DMS153 (cell line): ENCODE data around the gene MYCBPAP.

Source experiments
- DNase-seq: peaks from one replicate; lab custom pipeline; 2025; lab: John Stamatoyannopoulos, UW

The MYCBPAP gene

GRCh38 chr17:50507871-50508572, at the start of gene MYCBPAP:
TSS of gene MYCBPAP (plus strand) at chr17:50508439. CDS start at chr17:50508675, 236 bp downstream.
- DNase-seq: peak; percentile 35

GRCh38 chr17:50458701-50459676, 49.2 kb upstream of the MYCBPAP start:
- peak; percentile 70 for DNase-seq

- DNase-seq: no peak
Observed at GRCh38 chr17:50459756-50460155, 48.5 kb upstream of the MYCBPAP start.

GRCh38 chr17:50460831-50461526, 47.3 kb upstream of the MYCBPAP start:
- DNase-seq: no peak

- DNase-seq: no peak
Observed at GRCh38 chr17:50461550-50462132, 46.6 kb upstream of the MYCBPAP start.

GRCh38 chr17:50462446-50462845, 45.8 kb upstream of the MYCBPAP start:
- no peak for DNase-seq

GRCh38 chr17:50464121-50464520, 44.1 kb upstream of the MYCBPAP start:
- DNase-seq: no peak

GRCh38 chr17:50464736-50465135, 43.5 kb upstream of the MYCBPAP start:
- DNase-seq: no peak

- DNase-seq: no peak
Observed at GRCh38 chr17:50465171-50465570, 43.1 kb upstream of the MYCBPAP start.

- DNase-seq: no peak
Observed at GRCh38 chr17:50465635-50466034, 42.6 kb upstream of the MYCBPAP start.

GRCh38 chr17:50466371-50467113, 41.7 kb upstream of the MYCBPAP start:
- DNase-seq: no peak

- DNase-seq: no peak
Observed at GRCh38 chr17:50467114-50467854, 41.0 kb upstream of the MYCBPAP start.

- no peak for DNase-seq
Observed at GRCh38 chr17:50467855-50468303, 40.4 kb upstream of the MYCBPAP start.

GRCh38 chr17:50468304-50469207, 39.7 kb upstream of the MYCBPAP start, which contains the start of gene CHAD:
TSS of gene CHAD (minus strand) at chr17:50468880. CDS start at chr17:50468813, 67 bp downstream.
- no peak for DNase-seq

- no peak for DNase-seq
Observed at GRCh38 chr17:50469208-50469605, 39.0 kb upstream of the MYCBPAP start.

- DNase-seq: no peak
Observed at GRCh38 chr17:50469671-50470305, 38.5 kb upstream of the MYCBPAP start.

- no peak for DNase-seq
Observed at GRCh38 chr17:50470426-50470825, 37.8 kb upstream of the MYCBPAP start.

- no peak for DNase-seq
Observed at GRCh38 chr17:50471009-50471905, 37.0 kb upstream of the MYCBPAP start.
